Urinary bladder (tissue), 4 donors: Measurements from ENCODE around the gene GIMAP7. TPM values are rescaled to one million over a fixed set of nuclear protein-coding genes. Genes with fewer than 3 reads are reported as not detected.
A peak's percentile ranks its signal among the peaks of the same experiment; 100 is the strongest.

Source experiments
- DNase-seq: peaks from one replicate; pipeline ENCODE4 v3.0.0-alpha.2; 2015; ENCODE audit errors: extremely low spot score
- H3K27ac ChIP-seq: one replicate; pipeline ENCODE4 v1.5.1; 2013; ENCODE audit warnings: low read depth, mild to moderate bottlenecking, moderate library complexity
- H3K36me3 ChIP-seq: one replicate; pipeline ENCODE4 v1.6.1; 2013; ENCODE audit warnings: mild to moderate bottlenecking, moderate library complexity; ENCODE audit not compliant: insufficient read depth
- H3K4me1 ChIP-seq: one replicate; pipeline ENCODE4 v1.6.1; 2013; ENCODE audit warnings: mild to moderate bottlenecking, moderate library complexity; ENCODE audit not compliant: insufficient read depth
- H3K4me3 ChIP-seq: one replicate; pipeline ENCODE4 v1.5.1; 2013; ENCODE audit warnings: low read depth, low read length
- WGBS: extraction: QIAGEN DNeasy Blood & Tissue Kit; methylation state at CpG from one replicate; pipeline ENCODE4 v1.1.7; 2013; 5-methylcytosine and 5-hydroxymethylcytosine counted together
- polyA plus RNA-seq: library from polyadenylated mRNA; stranded (reverse); fragments of 200-250 nt; gene quantifications from one replicate; pipeline ENCODE4 v1.2.3, GENCODE V29; 2013
- total RNA-seq: library from RNA; depleted of rRNA; stranded (reverse); fragments of >200 nt; gene quantifications from one replicate; pipeline ENCODE4 v1.2.3, GENCODE V29; 2014
- donor health status: healthy with polysubstance abuse.
- donor health status: healthy.

GIMAP7 gene
- total and polyA plus RNA-seq, 2 donors, result 16.2 to 33.2 TPM

DNA sequence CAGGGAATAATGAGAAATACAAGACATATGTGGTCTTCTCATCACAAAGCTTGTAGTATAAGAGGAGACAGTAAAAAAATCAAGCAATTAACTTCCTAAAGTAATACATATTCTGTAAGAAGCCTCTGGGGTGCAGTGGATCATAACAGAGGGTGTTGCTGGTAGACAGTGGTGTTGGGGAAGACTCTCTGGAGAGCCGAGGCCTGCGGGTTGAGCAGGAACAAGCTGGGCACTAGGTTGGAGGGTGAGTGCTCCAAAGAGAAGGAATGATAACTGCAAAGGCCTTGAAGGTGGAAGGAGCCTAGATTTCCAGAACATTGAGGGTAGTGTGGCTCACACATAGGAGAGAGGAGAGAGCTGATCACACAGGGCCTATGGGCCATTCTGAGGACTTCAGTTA, 54.0 kb downstream of the GIMAP7 start:
- Histone ChIP-seq H3K27ac (no peak overlapping the region), H3K36me3 (no peaks in the 10 kb centered on the region), H3K4me3 (peak overlapping the region; percentile 23), H3K4me1 (no peaks in the 10 kb centered on the region)
- no peak for DNase-seq
- WGBS, result 74% methylated on average over 2 of the region's 2 CpGs

DNA sequence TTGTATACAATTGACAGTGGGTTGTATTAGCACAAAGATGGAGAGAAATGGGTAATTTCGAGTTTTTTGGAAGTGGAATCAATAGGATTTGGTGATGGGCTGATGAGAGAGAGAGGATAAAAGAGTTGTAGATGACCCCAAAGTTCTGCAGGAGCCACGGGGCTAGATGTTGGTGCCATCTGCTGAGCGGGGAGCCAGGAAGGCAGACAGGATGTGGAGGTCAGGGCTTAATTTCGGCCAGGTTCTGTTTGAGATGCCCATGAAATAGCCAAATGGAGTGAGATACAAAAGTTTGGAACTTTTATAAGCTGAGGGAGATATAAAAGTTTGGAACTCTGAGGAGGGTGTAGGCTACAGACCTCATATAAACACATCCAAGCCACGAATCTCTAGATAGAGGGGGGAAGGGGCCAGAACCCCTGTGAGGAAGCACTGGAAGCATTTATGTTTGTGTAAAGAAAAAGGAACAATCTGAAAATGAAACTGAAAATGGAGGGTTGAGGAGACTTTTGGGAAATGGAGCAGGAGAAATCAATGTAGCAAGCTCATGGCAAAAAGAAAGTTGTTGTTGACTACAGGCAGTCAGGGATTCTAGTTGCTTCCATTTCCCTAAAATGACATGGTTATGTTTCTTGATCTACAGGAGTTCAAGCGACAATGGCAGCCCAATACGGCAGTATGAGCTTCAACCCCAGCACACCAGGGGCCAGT, 54.7 kb downstream of the GIMAP7 start:
- no peaks in the 10 kb centered on the region for H3K36me3 ChIP-seq
- H3K4me3 ChIP-seq, result peak overlapping the region; percentile 27
- WGBS, result 54% methylated on average over 7 of the region's 7 CpGs
- H3K4me1 ChIP-seq, result no peaks in the 10 kb centered on the region
- H3K27ac ChIP-seq, result no peak overlapping the region
- DNase-seq, result no peak

Other genes starting within 250 kb of the GIMAP7 start
- 3.7 TPM for gene LRRC61, start 191.5 kb upstream of the GIMAP7 start, total RNA-seq
- gene LRRC61, start 191.5 kb upstream of the GIMAP7 start, polyA plus RNA-seq, result 11.8 TPM
- gene ACTR3C, start 191.3 kb upstream of the GIMAP7 start, total RNA-seq, result 6.5 TPM
- gene ACTR3C, start 191.3 kb upstream of the GIMAP7 start, polyA plus RNA-seq, result 3.4 TPM
- gene RARRES2, start 173.2 kb upstream of the GIMAP7 start, total RNA-seq, result 86.2 TPM
- 400 TPM for gene RARRES2, start 173.2 kb upstream of the GIMAP7 start, polyA plus RNA-seq
- 25.2 TPM for gene REPIN1, start 146.1 kb upstream of the GIMAP7 start, total RNA-seq
- 76.7 TPM for gene REPIN1, start 146.1 kb upstream of the GIMAP7 start, polyA plus RNA-seq
- 5.1 TPM for gene ZNF775, start 135.5 kb upstream of the GIMAP7 start, total RNA-seq
- gene ZNF775, start 135.5 kb upstream of the GIMAP7 start, polyA plus RNA-seq, result 11.6 TPM
- gene GIMAP8, start 64.2 kb upstream of the GIMAP7 start, total RNA-seq, result 15.2 TPM
- gene GIMAP8, start 64.2 kb upstream of the GIMAP7 start, polyA plus RNA-seq, result 14.3 TPM
- 43.9 TPM for gene GIMAP4, start 52.5 kb downstream of the GIMAP7 start, total RNA-seq
- gene GIMAP4, start 52.5 kb downstream of the GIMAP7 start, polyA plus RNA-seq, result 41.1 TPM
- 29.5 TPM for gene GIMAP6, start 117.5 kb downstream of the GIMAP7 start, total RNA-seq
- 30.3 TPM for gene GIMAP6, start 117.5 kb downstream of the GIMAP7 start, polyA plus RNA-seq
- 18.8 TPM for gene GIMAP2, start 170.8 kb downstream of the GIMAP7 start, total RNA-seq
- gene GIMAP2, start 170.8 kb downstream of the GIMAP7 start, polyA plus RNA-seq, result 10.1 TPM
- 4.9 TPM for gene GIMAP1, start 201.7 kb downstream of the GIMAP7 start, total RNA-seq
- 8.0 TPM for gene GIMAP1, start 201.7 kb downstream of the GIMAP7 start, polyA plus RNA-seq
- 25.6 TPM for gene GIMAP5, start 222.5 kb downstream of the GIMAP7 start, total RNA-seq
- 24.3 TPM for gene GIMAP5, start 222.5 kb downstream of the GIMAP7 start, polyA plus RNA-seq